Naive B cell (primary cell): ENCODE measurements around the gene TREML2. TPM values are rescaled to one million over a fixed set of nuclear protein-coding genes. Genes with fewer than 3 reads are reported as not detected.
A peak's percentile ranks its signal among the peaks of the same experiment; 100 is the strongest.

ENCODE experiments used
- ATAC-seq, 2 donors: fragments of 150-1000 bp; cut with Tn5 transposase; 2 replicates each; pipeline ENCODE4 v1.10.0; 2021; ENCODE audit warnings: low read depth in 2 of 2, mild to moderate bottlenecking in 2 of 2, moderate library complexity in 2 of 2
- DNase-seq: peaks from one replicate; pipeline ENCODE4 v3.0.0; 2022
- H3K27ac Mint-ChIP-seq, 6 donors: one replicate each; pipeline ENCODE4 v1.8.0; 2020 to 2022; ENCODE audit warnings: mild to moderate bottlenecking in 6 of 6, mixed read lengths in 6 of 6, moderate library complexity in 5 of 6, inconsistent platforms in 2 of 6
- H3K27me3 Mint-ChIP-seq, 3 donors: one replicate each; pipeline ENCODE4 v1.8.0; 2021 to 2022; ENCODE audit warnings: mixed read lengths in 3 of 3, mild to moderate bottlenecking in 1 of 3
- H3K36me3 Mint-ChIP-seq, 2 donors: one replicate each; pipeline ENCODE4 v1.8.0; 2020 to 2022; ENCODE audit warnings: mixed read lengths in 2 of 2, inconsistent platforms in 1 of 2, mild to moderate bottlenecking in 1 of 2
- H3K4me1 Mint-ChIP-seq, 3 donors: one replicate each; pipeline ENCODE4 v1.8.0; 2020 to 2022; ENCODE audit warnings: mixed read lengths in 3 of 3, inconsistent platforms in 1 of 3, mild to moderate bottlenecking in 1 of 3, moderate library complexity in 1 of 3
- H3K4me3 Mint-ChIP-seq, 8 donors: one replicate each; pipeline ENCODE4 v1.8.0; 2020 to 2022; ENCODE audit warnings: mild to moderate bottlenecking in 8 of 8, mixed read lengths in 8 of 8, moderate library complexity in 8 of 8, inconsistent platforms in 2 of 8
- H3K9me3 Mint-ChIP-seq, 7 donors: one replicate each; pipeline ENCODE4 v1.8.0; 2020 to 2022; ENCODE audit warnings: mixed read lengths in 7 of 7, mild to moderate bottlenecking in 5 of 7, inconsistent platforms in 2 of 7, moderate library complexity in 1 of 7
- polyA plus RNA-seq, 6 donors: library from polyadenylated mRNA; unstranded; fragments of 300-500 nt; fragmentation: Illumina TruSeq; gene quantifications; one replicate each; pipeline ENCODE4 v1.2.3, GENCODE V29; 2021; ENCODE audit warnings: low read depth in 6 of 6

The TREML2 gene
- polyA plus RNA-seq, 6 donors from 2014 or later: 9.1 to 124 (median 44.8) TPM

GRCh38 chr6:41226752-41227151, 25.8 kb upstream of the TREML2 start:
- H3K27ac Mint-ChIP-seq: no peak overlapping the region
- H3K4me3 Mint-ChIP-seq: no peak overlapping the region

GRCh38 chr6:41224800-41225199, 23.9 kb upstream of the TREML2 start:
- peak overlapping the region in 1 of 6 donors; percentile 4 for H3K27ac Mint-ChIP-seq
- ATAC-seq: no peak
- H3K27me3 Mint-ChIP-seq: peaks cover 0 to 9% (median 8%) of the 10 kb centered on the region in 3 donors
- no peak overlapping the region for H3K4me3 Mint-ChIP-seq
- H3K36me3 Mint-ChIP-seq: peaks cover 8 to 16% of the 10 kb centered on the region in 2 donors
- H3K9me3 Mint-ChIP-seq: peaks cover 0 to 6% (median 0%) of the 10 kb centered on the region in 7 donors
- DNase-seq: no peak
- H3K4me1 Mint-ChIP-seq: peaks cover 20 to 41% (median 28%) of the 10 kb centered on the region in 3 donors

More at GRCh38 chr6:41226752-41227151, 25.8 kb upstream of the TREML2 start:
- Mint-ChIP-seq H3K4me1 (peaks cover 20 to 55% (median 29%) of the 10 kb centered on the region in 3 donors), H3K27me3 (peaks cover 0 to 9% (median 8%) of the 10 kb centered on the region in 3 donors), H3K9me3 (peaks cover 0 to 2% (median 0%) of the 10 kb centered on the region in 7 donors), H3K36me3 (peaks cover 6 to 8% of the 10 kb centered on the region in 2 donors)
- DNase-seq (no peak), ATAC-seq (no peak)

GRCh38 chr6:41222513-41222912, 21.6 kb upstream of the TREML2 start:
- Mint-ChIP-seq H3K4me3 (no peak overlapping the region), H3K36me3 (peaks cover 8 to 16% of the 10 kb centered on the region in 2 donors), H3K27ac (peak overlapping the region in 1 of 6 donors; percentile 84), H3K27me3 (peaks cover 0 to 8% (median 1%) of the 10 kb centered on the region in 3 donors), H3K4me1 (peaks cover 17 to 21% (median 18%) of the 10 kb centered on the region in 3 donors), H3K9me3 (peaks cover 0 to 6% (median 2%) of the 10 kb centered on the region in 7 donors)
- DNase-seq (no peak), ATAC-seq (no peak)

GRCh38 chr6:41222045-41222444, 21.1 kb upstream of the TREML2 start:
- DNase-seq (no peak), ATAC-seq (no peak)
- no peak overlapping the region for H3K27ac Mint-ChIP-seq
- peaks cover 0 to 6% (median 2%) of the 10 kb centered on the region in 7 donors for H3K9me3 Mint-ChIP-seq
- peaks cover 0 to 8% (median 0%) of the 10 kb centered on the region in 3 donors for H3K27me3 Mint-ChIP-seq
- no peak overlapping the region for H3K4me3 Mint-ChIP-seq
- peaks cover 21 to 23% (median 21%) of the 10 kb centered on the region in 3 donors for H3K4me1 Mint-ChIP-seq
- H3K36me3 Mint-ChIP-seq: peaks cover 8 to 16% of the 10 kb centered on the region in 2 donors

GRCh38 chr6:41216616-41217015, 15.7 kb upstream of the TREML2 start:
- DNase-seq (no peak), ATAC-seq (no peak)
- Mint-ChIP-seq H3K36me3 (peaks cover 14 to 18% of the 10 kb centered on the region in 2 donors), H3K27me3 (no peaks in the 10 kb centered on the region), H3K4me1 (peaks cover 5 to 17% (median 9%) of the 10 kb centered on the region in 3 donors), H3K27ac (peak overlapping the region in 2 of 6 donors; percentile 10 to 26), H3K9me3 (peaks cover 9 to 21% (median 14%) of the 10 kb centered on the region in 7 donors), H3K4me3 (peak overlapping the region in 1 of 8 donors; percentile 53)

- H3K4me1 Mint-ChIP-seq: peaks cover 6 to 26% (median 14%) of the 10 kb centered on the region in 3 donors
- no peaks in the 10 kb centered on the region for H3K27me3 Mint-ChIP-seq
- DNase-seq (no peak), ATAC-seq (no peak)
- peaks cover 9 to 21% (median 14%) of the 10 kb centered on the region in 7 donors for H3K9me3 Mint-ChIP-seq
- peaks cover 13 to 14% of the 10 kb centered on the region in 2 donors for H3K36me3 Mint-ChIP-seq
- no peak overlapping the region for H3K27ac Mint-ChIP-seq
- no peak overlapping the region for H3K4me3 Mint-ChIP-seq
Observed at GRCh38 chr6:41215777-41216176, 14.8 kb upstream of the TREML2 start.

- Mint-ChIP-seq H3K4me1 (peaks cover 15 to 37% (median 25%) of the 10 kb centered on the region in 3 donors), H3K36me3 (peaks cover 8 to 14% of the 10 kb centered on the region in 2 donors), H3K27me3 (no peaks in the 10 kb centered on the region), H3K27ac (peak overlapping the region in 1 of 6 donors; percentile 27), H3K4me3 (no peak overlapping the region), H3K9me3 (peaks cover 9 to 17% (median 14%) of the 10 kb centered on the region in 7 donors)
- ATAC-seq (no peak), DNase-seq (no peak)
Observed at GRCh38 chr6:41214559-41215238, 13.8 kb upstream of the TREML2 start.

- H3K36me3 Mint-ChIP-seq: peaks cover 8 to 10% of the 10 kb centered on the region in 2 donors
- ATAC-seq: peak in 1 of 2 donors; percentile 21
- DNase-seq: no peak
- H3K4me1 Mint-ChIP-seq: peaks cover 45 to 60% (median 52%) of the 10 kb centered on the region in 3 donors
- peaks cover 5 to 19% (median 12%) of the 10 kb centered on the region in 7 donors for H3K9me3 Mint-ChIP-seq
- peak overlapping the region; percentile 84 to 98 (median 96) for H3K27ac Mint-ChIP-seq
- peak overlapping the region; percentile 44 to 90 (median 80) for H3K4me3 Mint-ChIP-seq
- no peaks in the 10 kb centered on the region for H3K27me3 Mint-ChIP-seq
Observed at GRCh38 chr6:41209547-41210320, 8.8 kb upstream of the TREML2 start.

GRCh38 chr6:41208439-41209106, 7.6 kb upstream of the TREML2 start:
- ATAC-seq (peak; percentile 70 to 82), DNase-seq (peak; percentile 49)
- H3K4me3 Mint-ChIP-seq: peak overlapping the region; percentile 50 to 90 (median 82)
- H3K27ac Mint-ChIP-seq: peak overlapping the region; percentile 93 to 98 (median 96)
- H3K27me3 Mint-ChIP-seq: no peaks in the 10 kb centered on the region
- no peaks in the 10 kb centered on the region for H3K36me3 Mint-ChIP-seq
- H3K9me3 Mint-ChIP-seq: peaks cover 0 to 10% (median 6%) of the 10 kb centered on the region in 7 donors
- H3K4me1 Mint-ChIP-seq: peaks cover 49 to 58% (median 55%) of the 10 kb centered on the region in 3 donors

GRCh38 chr6:41204156-41204555, 3.2 kb upstream of the TREML2 start:
- no peak for ATAC-seq
- Mint-ChIP-seq H3K9me3 (peaks cover 0 to 10% (median 6%) of the 10 kb centered on the region in 7 donors), H3K27ac (peak overlapping the region; percentile 11 to 75 (median 68)), H3K36me3 (no peaks in the 10 kb centered on the region), H3K27me3 (no peaks in the 10 kb centered on the region), H3K4me3 (peak overlapping the region in 2 of 8 donors; percentile 1 to 44), H3K4me1 (peaks cover 67 to 79% (median 69%) of the 10 kb centered on the region in 3 donors)
- no peak for DNase-seq

- peaks cover 8 to 10% of the 10 kb centered on the region in 2 donors for H3K36me3 Mint-ChIP-seq
- H3K9me3 Mint-ChIP-seq: peaks cover 0 to 3% (median 0%) of the 10 kb centered on the region in 7 donors
- ATAC-seq: peak; percentile 32
- no peaks in the 10 kb centered on the region for H3K27me3 Mint-ChIP-seq
- H3K4me3 Mint-ChIP-seq: peak overlapping the region; percentile 83 to 97 (median 92)
- H3K27ac Mint-ChIP-seq: peak overlapping the region; percentile 67 to 99 (median 97)
- DNase-seq: peak; percentile 56
- peaks cover 63 to 79% (median 70%) of the 10 kb centered on the region in 3 donors for H3K4me1 Mint-ChIP-seq
Observed at GRCh38 chr6:41201764-41202173, 820 bp upstream of the TREML2 start.

GRCh38 chr6:41200296-41200900, 551 bp downstream of the TREML2 start:
- Mint-ChIP-seq H3K4me1 (peaks cover 72 to 89% (median 81%) of the 10 kb centered on the region in 3 donors), H3K27me3 (no peaks in the 10 kb centered on the region), H3K4me3 (peak overlapping the region; percentile 83 to 97 (median 92)), H3K27ac (peak overlapping the region; percentile 67 to 99 (median 97)), H3K36me3 (peaks cover 22% of the 10 kb centered on the region in 2 donors), H3K9me3 (peaks cover 0 to 2% (median 0%) of the 10 kb centered on the region in 7 donors)
- peak; percentile 36 to 41 for ATAC-seq
- DNase-seq: peak; percentile 62
